Liver (tissue), 3 donors: ENCODE data around the gene SFMBT2.

Experiments used
- ATF3 ChIP-seq: IDR thresholded peaks from 2 replicates; pipeline ENCODE4 v1.6.1; 2016; ENCODE audit warnings: antibody characterized with exemption
- CTCF ChIP-seq: fragments of 150-350 bp; IDR thresholded peaks from 2 replicates; pipeline ENCODE4 v1.5.1; 2017; ENCODE audit warnings: improper control_type of control experiment, low read depth, low read length; ENCODE audit not compliant: missing input control
- EGR1 ChIP-seq, 2 donors: IDR thresholded peaks; 2 replicates each; pipeline ENCODE4 v1.6.1; 2016 to 2018; ENCODE audit warnings: antibody characterized with exemption in 2 of 2, low read depth in 2 of 2
- FOXA1 ChIP-seq: IDR thresholded peaks from 2 replicates; pipeline ENCODE4 v1.6.1; 2016; ENCODE audit warnings: antibody characterized with exemption
- FOXA2 ChIP-seq: IDR thresholded peaks from 2 replicates; pipeline ENCODE4 v1.6.1; 2016; ENCODE audit warnings: antibody characterized with exemption
- GABPA ChIP-seq, 2 donors: IDR thresholded peaks in 1 of 2; conservative IDR thresholded peaks in 1 of 2; 2 replicates each; pipeline ENCODE4 v1.6.1; 2016; ENCODE audit warnings: antibody characterized with exemption in 2 of 2, mild to moderate bottlenecking in 1 of 2, moderate library complexity in 1 of 2
- RAD21 ChIP-seq, 2 donors: IDR thresholded peaks; 2 replicates each; pipeline ENCODE4 v1.6.1; 2016; ENCODE audit warnings: antibody characterized with exemption in 2 of 2, mild to moderate bottlenecking in 2 of 2
- REST ChIP-seq: IDR thresholded peaks from 2 replicates; pipeline ENCODE4 v1.6.1; 2016; ENCODE audit warnings: antibody characterized with exemption, mild to moderate bottlenecking
- SP1 ChIP-seq: IDR thresholded peaks from 2 replicates; pipeline ENCODE4 v1.6.1; 2018; ENCODE audit warnings: antibody characterized with exemption, mild to moderate bottlenecking
- TAF1 ChIP-seq: conservative IDR thresholded peaks from 2 replicates; pipeline ENCODE4 v1.6.1; 2016; ENCODE audit warnings: antibody characterized with exemption, mild to moderate bottlenecking
- YY1 ChIP-seq: IDR thresholded peaks from 2 replicates; pipeline ENCODE4 v1.6.1; 2016; ENCODE audit warnings: antibody characterized with exemption, mild to moderate bottlenecking
- TF ChIP-seq, protein P1 (sequence below): IDR thresholded peaks from 2 replicates; pipeline ENCODE4 v1.6.1; 2016; ENCODE audit warnings: antibody characterized with exemption
- donor health status: healthy.
- donor health status: healthy.

DNA sequence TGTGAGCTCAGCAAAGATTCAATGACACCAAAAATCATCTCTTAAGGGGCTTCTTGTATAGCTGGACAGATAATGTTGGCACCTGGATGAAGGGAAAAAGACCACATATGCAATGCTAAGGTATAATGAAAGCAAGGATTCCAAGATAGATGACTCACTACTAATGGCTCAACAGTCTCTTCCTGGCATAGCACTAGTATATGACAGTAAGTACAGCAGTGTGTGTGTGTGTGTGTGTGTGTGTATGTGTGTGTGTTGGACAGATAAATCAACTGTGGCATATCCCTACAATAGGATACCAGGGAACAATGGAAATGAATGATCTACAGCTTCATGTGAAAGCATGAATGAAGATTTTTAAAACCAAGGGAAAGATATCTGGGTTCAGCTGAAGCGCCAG, 257.1 kb downstream of the SFMBT2 start:
- TF ChIP-seq CTCF (no peak), SP1 (no peak), FOXA2 (no peak), REST (no peak), TAF1 (no peak), EGR1 (IDR thresholded peaks at IDR 0.05; ENCODE audit: low read depth in 2 of 2) (no peak), GABPA (IDR thresholded peaks at IDR 0.05 in 1 of 2, conservative IDR thresholded peaks at IDR 0.05 in 1 of 2) (no peak), RAD21 (IDR thresholded peaks at IDR 0.05) (no peak), ATF3 (no peak), FOXA1 (no peak), YY1 (no peak)
- TF ChIP-seq, protein P1, sequence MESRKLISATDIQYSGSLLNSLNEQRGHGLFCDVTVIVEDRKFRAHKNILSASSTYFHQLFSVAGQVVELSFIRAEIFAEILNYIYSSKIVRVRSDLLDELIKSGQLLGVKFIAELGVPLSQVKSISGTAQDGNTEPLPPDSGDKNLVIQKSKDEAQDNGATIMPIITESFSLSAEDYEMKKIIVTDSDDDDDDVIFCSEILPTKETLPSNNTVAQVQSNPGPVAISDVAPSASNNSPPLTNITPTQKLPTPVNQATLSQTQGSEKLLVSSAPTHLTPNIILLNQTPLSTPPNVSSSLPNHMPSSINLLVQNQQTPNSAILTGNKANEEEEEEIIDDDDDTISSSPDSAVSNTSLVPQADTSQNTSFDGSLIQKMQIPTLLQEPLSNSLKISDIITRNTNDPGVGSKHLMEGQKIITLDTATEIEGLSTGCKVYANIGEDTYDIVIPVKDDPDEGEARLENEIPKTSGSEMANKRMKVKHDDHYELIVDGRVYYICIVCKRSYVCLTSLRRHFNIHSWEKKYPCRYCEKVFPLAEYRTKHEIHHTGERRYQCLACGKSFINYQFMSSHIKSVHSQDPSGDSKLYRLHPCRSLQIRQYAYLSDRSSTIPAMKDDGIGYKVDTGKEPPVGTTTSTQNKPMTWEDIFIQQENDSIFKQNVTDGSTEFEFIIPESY = no peak
